Measurements from ENCODE around the gene CRY1. TPM values are rescaled to one million over a fixed set of nuclear protein-coding genes. Genes with fewer than 3 reads are reported as not detected.

CRY1 gene
- 16.8 to 21.2 TPM (median 20.8 TPM) in 3 replicates for total RNA-seq
- long read RNA-seq, transcript CRY1-201 (13 exons, 3,267 nt): major isoform, 87 of 101 reads
- long read RNA-seq, partial matches to known transcripts: 6 of 101 reads
- long read RNA-seq, other reads (novel, unspliced or antisense): 8 of 101 reads

DNA sequence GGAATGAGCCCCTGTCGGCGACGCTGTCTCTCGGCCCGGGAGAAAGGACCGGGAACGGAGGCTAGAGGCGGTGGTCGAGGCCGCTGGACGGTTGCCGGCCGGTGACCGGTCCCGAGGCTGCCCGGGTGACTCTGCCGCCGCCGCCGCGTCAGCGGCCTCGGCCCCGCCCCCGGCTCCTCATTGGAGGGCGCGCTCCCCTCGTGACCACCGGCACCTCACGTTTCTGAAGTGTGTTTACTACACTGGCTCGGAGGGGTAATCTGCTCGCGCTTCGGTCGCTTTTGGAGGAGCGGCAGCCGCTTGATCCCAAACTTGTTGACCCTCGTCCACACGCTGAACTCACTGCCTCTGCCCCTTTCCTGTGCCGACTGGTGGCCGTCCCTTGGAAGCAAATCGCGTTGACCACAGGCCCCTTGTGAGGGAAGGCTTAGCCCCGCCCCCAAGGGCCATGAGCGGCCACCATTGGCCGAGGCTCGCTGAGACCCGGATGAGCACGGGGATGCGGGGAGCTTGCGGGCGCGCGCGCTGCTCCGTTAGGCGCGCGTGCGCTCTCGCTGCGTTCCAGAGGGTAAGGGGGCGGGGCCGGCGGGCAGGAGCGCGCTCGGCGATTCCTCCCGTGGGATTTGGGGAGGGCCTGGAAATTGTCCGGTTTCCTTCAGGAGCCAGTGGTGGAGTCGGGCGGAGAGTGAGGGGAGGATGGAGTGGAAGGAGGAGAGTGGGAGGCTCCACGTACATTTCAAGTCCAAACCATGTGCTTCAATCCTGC is at the start of gene CRY1:
TSS of gene CRY1 (minus strand) at position 133 of the 766 bp plus-strand sequence. CDS start 588 bp downstream, outside the sequence.
- peak; percentile 98 for DNase-seq (ENCODE audit: low spot score)
- TF ChIP-seq, protein P1, sequence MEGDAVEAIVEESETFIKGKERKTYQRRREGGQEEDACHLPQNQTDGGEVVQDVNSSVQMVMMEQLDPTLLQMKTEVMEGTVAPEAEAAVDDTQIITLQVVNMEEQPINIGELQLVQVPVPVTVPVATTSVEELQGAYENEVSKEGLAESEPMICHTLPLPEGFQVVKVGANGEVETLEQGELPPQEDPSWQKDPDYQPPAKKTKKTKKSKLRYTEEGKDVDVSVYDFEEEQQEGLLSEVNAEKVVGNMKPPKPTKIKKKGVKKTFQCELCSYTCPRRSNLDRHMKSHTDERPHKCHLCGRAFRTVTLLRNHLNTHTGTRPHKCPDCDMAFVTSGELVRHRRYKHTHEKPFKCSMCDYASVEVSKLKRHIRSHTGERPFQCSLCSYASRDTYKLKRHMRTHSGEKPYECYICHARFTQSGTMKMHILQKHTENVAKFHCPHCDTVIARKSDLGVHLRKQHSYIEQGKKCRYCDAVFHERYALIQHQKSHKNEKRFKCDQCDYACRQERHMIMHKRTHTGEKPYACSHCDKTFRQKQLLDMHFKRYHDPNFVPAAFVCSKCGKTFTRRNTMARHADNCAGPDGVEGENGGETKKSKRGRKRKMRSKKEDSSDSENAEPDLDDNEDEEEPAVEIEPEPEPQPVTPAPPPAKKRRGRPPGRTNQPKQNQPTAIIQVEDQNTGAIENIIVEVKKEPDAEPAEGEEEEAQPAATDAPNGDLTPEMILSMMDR (IDR thresholded peaks at IDR 0.05): no peak
- H3K9me3 Mint-ChIP-seq (ENCODE audit: low read depth): peaks cover 2% of the 10 kb centered on the region
- H3K4me3 Mint-ChIP-seq (ENCODE audit: unreplicated experiment): no peak within 1 kb of the TSS
- H3K36me3 Mint-ChIP-seq (ENCODE audit: low read depth): no peaks in the 10 kb centered on the region
- H3K27ac Mint-ChIP-seq (ENCODE audit: unreplicated experiment): no peak within 1 kb of the TSS
- H3K27me3 Mint-ChIP-seq (ENCODE audit: low read depth): no peaks in the 10 kb centered on the region
- H3K4me1 Mint-ChIP-seq (ENCODE audit: low read depth): peaks cover 12% of the 10 kb centered on the region

DNA sequence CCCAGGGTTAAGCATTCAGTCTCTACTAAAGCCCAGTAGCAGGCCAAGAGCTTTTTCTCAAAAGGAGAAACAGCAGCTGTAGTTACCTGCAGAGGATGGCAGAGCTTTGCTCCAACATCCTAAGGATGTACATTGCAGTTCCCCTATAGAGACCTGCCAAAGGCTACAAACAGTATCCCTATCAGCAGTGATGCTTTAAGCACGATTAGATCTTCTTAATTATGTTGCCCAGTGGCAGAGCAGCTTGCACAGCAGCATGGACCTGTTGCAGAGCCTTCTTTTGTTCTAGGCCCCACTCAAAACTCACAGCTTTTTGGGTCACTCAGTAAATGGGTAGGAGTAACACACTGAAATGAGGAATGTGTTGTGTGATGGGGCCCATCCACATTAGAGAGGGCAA is 46.4 kb upstream of the CRY1 start:
- Mint-ChIP-seq H3K4me3 (ENCODE audit: unreplicated experiment) (no peak overlapping the region), H3K36me3 (ENCODE audit: low read depth) (no peaks in the 10 kb centered on the region), H3K4me1 (ENCODE audit: low read depth) (no peaks in the 10 kb centered on the region), H3K27ac (ENCODE audit: unreplicated experiment) (no peak overlapping the region), H3K9me3 (ENCODE audit: low read depth) (peaks cover 5% of the 10 kb centered on the region), H3K27me3 (ENCODE audit: low read depth) (peaks cover 10% of the 10 kb centered on the region)
- no peak for DNase-seq (ENCODE audit: low spot score)
- TF ChIP-seq, protein P1 (IDR thresholded peaks at IDR 0.05): no peak

DNA sequence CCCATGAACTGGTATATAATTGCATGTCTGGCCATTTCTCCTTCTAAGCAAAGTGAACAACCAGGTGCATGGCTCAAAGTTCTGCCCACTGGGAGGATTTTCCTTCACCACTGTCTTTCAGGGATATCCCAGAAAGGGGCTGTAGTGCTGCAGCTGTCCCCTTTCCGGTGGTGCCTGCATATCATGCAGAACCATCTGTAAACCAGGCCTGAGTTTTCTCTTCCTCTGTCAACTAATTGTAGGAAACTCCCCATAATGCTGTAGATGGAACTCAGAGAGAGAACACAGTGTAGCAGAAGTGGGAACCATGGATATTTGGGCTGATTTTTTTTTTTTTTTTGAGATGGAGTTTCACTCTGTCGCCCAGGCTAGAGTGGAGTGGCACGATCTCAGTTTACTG is 45.6 kb upstream of the CRY1 start:
- DNase-seq (ENCODE audit: low spot score): no peak
- TF ChIP-seq, protein P1 (IDR thresholded peaks at IDR 0.05): no peak
- Mint-ChIP-seq H3K9me3 (ENCODE audit: low read depth) (peaks cover 5% of the 10 kb centered on the region), H3K4me1 (ENCODE audit: low read depth) (no peaks in the 10 kb centered on the region), H3K27ac (ENCODE audit: unreplicated experiment) (no peak overlapping the region), H3K4me3 (ENCODE audit: unreplicated experiment) (no peak overlapping the region), H3K27me3 (ENCODE audit: low read depth) (peaks cover 6% of the 10 kb centered on the region), H3K36me3 (ENCODE audit: low read depth) (no peaks in the 10 kb centered on the region)

DNA sequence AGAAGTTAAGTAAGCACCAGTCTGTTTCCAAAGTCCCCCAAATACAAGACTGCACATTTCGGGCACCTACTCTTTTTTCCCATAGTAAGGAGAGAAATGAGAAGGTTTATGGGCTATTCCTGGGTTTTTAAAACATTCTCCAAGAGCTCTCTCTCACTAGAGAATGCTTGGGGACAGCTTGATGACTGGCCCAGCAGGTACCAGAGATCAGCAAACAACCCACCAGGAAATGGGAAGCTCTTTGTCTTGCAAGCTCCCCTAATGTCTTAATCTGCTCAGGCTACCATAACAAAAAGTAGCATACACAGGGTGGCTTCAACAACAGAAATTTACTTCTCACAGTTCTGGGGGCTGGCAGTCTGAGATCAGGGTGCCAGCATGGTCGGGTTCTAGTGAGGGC is 41.8 kb upstream of the CRY1 start:
- H3K36me3 Mint-ChIP-seq (ENCODE audit: low read depth): no peaks in the 10 kb centered on the region
- H3K27me3 Mint-ChIP-seq (ENCODE audit: low read depth): peaks cover 10% of the 10 kb centered on the region
- TF ChIP-seq, protein P1 (IDR thresholded peaks at IDR 0.05): no peak
- no peak for DNase-seq (ENCODE audit: low spot score)
- no peak overlapping the region for H3K27ac Mint-ChIP-seq (ENCODE audit: unreplicated experiment)
- no peak overlapping the region for H3K4me3 Mint-ChIP-seq (ENCODE audit: unreplicated experiment)
- peaks cover 5% of the 10 kb centered on the region for H3K9me3 Mint-ChIP-seq (ENCODE audit: low read depth)
- no peaks in the 10 kb centered on the region for H3K4me1 Mint-ChIP-seq (ENCODE audit: low read depth)

DNA sequence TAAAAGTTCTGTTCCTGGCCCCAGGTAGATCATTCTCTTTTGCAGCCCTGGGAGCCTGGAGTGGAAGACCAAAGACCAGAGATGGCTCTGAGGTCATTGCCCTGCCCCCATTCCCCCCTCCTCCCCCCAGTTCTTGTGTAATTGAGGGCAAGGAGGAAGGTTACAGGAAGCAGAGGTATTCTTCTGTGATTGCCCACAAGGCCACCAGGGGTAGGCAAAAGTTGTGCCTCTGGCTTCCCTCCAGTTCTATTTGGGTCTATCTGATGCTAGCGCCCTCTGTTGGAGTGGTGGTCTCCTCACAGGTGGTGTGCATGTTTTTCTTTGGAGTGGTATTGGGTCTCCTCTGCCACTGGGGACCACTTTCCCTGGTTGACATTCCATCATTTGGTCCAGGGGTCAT is 41.2 kb upstream of the CRY1 start:
- H3K9me3 Mint-ChIP-seq (ENCODE audit: low read depth): peaks cover 5% of the 10 kb centered on the region
- H3K4me3 Mint-ChIP-seq (ENCODE audit: unreplicated experiment): no peak overlapping the region
- no peak overlapping the region for H3K27ac Mint-ChIP-seq (ENCODE audit: unreplicated experiment)
- no peaks in the 10 kb centered on the region for H3K4me1 Mint-ChIP-seq (ENCODE audit: low read depth)
- peaks cover 10% of the 10 kb centered on the region for H3K27me3 Mint-ChIP-seq (ENCODE audit: low read depth)
- TF ChIP-seq, protein P1 (IDR thresholded peaks at IDR 0.05): peak; percentile 48
- DNase-seq (ENCODE audit: low spot score): no peak
- H3K36me3 Mint-ChIP-seq (ENCODE audit: low read depth): no peaks in the 10 kb centered on the region
